ENCODE measurements around the gene NOP56.

DNA sequence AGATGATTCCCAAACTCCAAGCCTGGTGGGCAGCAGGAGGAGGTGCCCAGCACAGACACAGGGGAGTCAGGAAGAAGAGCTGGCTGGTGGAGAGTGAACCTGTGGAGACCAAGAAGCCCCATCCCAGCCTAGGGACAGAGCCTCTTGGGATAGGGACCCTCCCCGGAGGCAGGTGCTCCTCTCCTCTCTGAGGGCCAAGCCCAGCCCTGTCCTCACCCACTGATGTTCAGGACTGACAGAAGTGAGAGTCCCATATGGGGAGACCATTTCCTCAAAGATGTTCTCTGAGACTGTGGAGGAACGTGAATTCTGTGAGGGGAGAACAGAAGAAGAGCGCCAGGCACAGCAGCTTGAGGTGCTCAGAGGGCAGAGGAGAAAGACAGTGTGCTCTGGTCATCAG, 37.8 kb downstream of the NOP56 start:
- TF ChIP-seq CHD2 (IDR thresholded peaks at IDR 0.05; ENCODE audit: low read length) (no peak), CTCF (IDR thresholded peaks at IDR 0.05; ENCODE audit: control extremely low read depth in 1 of 3, insufficient read depth in 1 of 3, low read depth in 1 of 3, low read length in 3 of 3) (no peak), TAF1 (IDR thresholded peaks at IDR 0.05; ENCODE audit: low read depth, low read length) (no peak), SP1 (IDR thresholded peaks at IDR 0.05; ENCODE audit: low read depth, low read length) (no peak), USF2 (IDR thresholded peaks at IDR 0.05; ENCODE audit: low read length) (no peak), EZH2 (IDR thresholded peaks at IDR 0.05; ENCODE audit: low read depth, low read length, severe bottlenecking) (no peak), POLR2A (IDR thresholded peaks at IDR 0.05; ENCODE audit: control extremely low read depth in 1 of 2, low read depth in 2 of 2, low read length in 2 of 2) (no peak)
